CD4-positive, alpha-beta T cell treated with Interferon alpha-2 for 1 hour (primary cell): ENCODE measurements around the gene NT5C2.

Experiments
- DNase-seq, 2 donors: peaks; one replicate each; pipeline ENCODE4 v3.0.0-alpha.2; 2020 to 2022

Gene NT5C2

GRCh38 chr10:103120977-103121735, 71.9 kb downstream of the NT5C2 start:
- no peak for DNase-seq

- DNase-seq: no peak
These were observed 72.5 kb downstream of the NT5C2 start for GRCh38 chr10:103120546-103120945.

DNA sequence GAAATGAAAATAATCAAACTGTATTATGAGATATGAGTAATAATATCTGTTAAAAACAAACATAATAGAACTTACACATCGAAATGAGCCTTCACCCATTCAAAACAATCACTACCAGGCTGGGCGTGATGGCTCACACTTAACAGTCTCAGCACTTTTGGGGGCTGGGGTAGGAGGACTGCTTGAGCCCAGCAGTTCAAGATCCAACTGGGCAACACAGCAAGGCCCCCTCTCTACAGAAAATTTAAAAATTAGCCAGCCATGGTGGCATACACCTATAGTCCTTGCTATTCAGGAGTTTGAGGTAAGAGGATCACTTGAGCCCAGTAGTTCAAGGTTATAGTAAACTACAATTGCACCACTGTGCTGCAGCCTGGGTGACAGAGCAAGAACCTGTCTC, 75.8 kb downstream of the NT5C2 start:
- no peak for DNase-seq

DNA sequence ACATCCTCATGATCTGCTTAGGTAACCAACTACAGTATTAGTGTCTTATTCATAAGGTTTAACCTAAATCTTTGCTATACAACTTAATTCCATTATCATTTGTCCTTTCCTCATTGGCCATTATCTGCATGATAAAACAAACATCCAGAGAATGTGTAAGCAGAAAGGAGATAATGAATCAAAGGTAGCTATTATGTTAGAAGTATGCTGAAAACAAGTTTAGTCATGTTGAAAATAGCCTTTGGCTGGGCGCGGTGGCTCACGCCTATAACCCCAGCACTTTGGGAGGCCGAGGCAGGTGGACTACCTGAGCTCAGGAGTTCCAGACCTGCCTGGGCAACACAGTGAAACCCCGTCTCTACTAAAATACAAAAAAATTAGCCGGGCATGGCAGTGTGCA, 78.2 kb downstream of the NT5C2 start:
- DNase-seq: no peak

DNA sequence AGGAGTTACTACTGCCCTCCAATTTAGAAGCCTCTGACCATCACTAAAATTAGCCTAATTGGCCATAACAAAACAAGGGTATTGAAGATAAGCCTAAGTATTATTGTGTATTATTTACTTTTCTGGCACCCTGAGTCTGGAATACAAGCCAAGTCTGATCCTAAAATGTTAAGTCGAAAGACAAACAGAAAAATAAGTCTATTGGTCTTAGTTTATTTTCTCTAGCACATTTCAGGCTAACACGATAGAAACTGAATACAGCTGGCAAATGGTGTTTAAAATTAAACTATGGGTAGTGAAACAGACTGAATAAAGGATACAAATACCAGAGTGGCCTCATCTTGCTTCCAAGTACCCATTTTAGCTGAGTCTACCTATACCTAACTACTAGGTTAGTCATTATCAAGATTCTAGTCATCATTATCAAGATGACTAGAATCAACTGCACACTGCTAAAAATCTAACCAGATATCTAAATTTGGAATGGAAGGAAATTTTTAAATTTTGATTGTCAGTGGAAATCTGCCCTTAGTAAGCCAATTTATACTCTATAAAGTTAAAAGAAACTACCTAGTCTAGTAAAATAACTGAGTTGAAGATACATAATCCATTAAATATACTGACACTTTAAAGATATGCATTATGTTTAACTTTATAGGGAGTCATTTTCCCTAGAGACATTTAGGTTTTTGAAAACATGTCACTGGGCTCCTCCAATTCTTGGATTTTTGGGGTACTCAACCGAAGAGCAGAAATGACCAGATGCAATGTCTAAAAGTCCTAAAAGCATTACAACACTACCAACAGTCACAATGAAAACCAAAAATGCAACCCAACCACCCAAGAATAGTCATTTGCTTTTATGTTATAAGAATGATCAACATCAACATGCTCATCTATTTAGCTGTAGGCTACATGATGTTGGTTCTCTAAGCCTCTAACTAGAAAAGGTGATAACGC, 80.9 kb downstream of the NT5C2 start:
- DNase-seq: no peak

GRCh38 chr10:103111031-103111917, 81.8 kb downstream of the NT5C2 start:
- DNase-seq: no peak

- DNase-seq: no peak
These were observed 82.7 kb downstream of the NT5C2 start for GRCh38 chr10:103110407-103110806.

DNA sequence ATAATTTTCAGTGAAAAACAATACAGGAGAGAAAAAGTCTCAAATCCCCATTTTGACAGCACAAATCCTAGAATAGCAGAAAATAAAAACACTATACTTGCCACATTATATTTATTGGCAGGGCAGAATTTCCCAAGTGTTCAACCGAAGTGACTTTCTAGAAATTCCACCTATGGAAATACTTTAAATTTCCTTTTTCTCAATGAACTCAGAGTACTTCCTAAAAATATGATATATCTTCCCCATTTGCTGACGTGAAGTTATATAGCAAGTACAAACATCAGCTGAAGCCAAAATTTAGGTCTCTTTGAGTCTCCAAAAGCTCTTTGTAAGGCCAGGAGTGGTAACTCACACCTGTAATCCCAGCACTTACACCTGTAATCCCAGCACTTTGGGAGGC, 83.3 kb downstream of the NT5C2 start:
- no peak for DNase-seq

- no peak for DNase-seq
These were observed 86.5 kb downstream of the NT5C2 start for GRCh38 chr10:103106539-103106938.

DNA sequence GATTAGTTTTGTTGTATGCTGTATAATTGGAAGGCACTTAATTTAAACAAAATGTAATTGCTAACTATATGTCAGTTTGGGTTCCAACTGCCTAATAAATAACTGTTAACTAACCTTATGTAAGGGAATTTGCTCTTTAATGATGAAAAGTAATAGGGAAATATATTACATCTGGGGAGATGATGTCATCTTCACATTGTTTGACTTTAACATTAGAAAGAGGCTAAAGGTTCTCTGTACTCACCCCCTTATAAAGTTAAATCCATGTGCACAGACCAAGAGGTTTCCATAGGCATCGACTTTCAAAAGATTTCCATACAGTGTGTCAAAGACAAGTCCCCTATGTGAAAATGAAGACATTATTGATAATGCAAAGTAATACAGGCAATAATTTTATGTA, 87.6 kb downstream of the NT5C2 start:
- DNase-seq: no peak

DNA sequence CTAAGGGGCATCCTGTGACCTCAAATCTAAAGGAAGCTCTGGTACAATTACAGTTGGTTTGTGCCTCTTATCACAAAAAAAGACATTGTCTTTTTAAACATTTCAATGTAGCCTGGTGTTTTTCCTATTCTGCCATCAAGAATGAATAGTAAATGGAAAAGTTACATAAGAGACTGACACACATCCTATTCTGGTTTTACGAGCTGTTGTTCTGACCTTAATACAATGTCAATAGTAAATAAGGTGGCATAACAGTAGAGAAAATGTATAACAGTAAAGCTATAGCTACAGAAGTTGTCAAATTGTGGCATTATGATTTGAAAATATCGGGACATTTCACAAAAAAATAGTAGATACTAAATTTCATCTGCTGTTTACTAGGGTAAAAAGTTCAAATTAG, 88.4 kb downstream of the NT5C2 start:
- no peak for DNase-seq

GRCh38 chr10:103103989-103104388, 89.1 kb downstream of the NT5C2 start:
- DNase-seq: no peak

- no peak for DNase-seq
These were observed 90.9 kb downstream of the NT5C2 start for GRCh38 chr10:103102195-103102594.

DNA sequence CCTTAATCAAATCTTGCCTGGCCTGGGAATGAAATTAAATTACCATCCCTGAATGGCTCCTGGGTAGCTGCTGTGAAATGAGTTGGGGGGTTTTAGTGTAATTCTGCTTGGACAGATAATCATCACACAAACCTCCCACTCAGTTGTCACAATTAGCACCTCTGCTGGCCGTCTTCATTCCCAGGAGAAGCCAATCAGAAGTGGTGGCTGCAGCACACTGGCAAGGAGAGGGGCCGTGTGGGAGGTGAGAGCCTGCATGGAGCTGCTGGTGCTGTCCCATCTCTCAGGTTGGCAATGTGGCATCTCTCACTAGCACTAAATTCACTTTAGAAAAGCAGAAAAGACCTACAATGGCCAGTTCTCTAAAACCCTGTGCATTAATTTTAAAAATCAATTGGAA, 92.5 kb downstream of the NT5C2 start:
- DNase-seq: no peak

DNA sequence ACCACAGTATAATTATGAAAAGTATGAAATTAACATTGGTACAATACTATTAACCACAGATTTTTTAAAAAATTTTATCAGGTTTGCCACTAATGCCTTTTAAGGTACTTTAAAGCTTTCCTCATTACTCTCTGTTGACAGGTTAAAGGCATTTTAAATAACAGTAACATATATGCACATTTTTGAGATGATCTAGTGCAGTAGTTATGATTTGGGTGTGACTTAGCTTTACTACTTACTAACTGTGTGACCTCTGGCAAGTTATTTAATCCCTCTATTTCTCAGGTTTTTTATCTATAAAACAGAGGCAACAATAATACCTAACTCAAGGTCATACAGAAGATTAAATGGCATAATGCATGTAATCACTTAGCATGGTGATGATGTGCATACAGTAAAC, 94.8 kb downstream of the NT5C2 start:
- no peak for DNase-seq

- no peak for DNase-seq
These were observed 96.9 kb downstream of the NT5C2 start for GRCh38 chr10:103096130-103096529.

GRCh38 chr10:103095005-103095404, 98.1 kb downstream of the NT5C2 start:
- DNase-seq: no peak

DNA sequence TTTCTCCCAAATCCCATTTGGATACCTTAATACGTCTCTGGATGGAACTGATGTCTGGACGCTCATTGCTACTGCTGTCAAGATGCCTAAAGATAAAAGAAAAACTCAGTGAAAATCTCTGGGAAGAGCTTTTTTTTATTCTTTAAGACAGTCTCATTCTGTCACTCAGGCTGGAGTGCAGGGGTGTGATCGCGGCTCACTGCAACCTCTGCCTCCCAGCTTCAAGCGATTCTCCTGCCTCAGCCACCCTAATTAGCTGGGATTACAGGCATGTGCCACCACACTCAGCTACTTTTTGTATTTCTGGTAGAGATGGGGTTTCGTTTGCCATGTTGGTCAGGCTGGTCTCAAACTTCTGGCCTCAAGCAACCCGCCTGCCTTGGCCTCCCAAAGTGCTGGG, 102.2 kb downstream of the NT5C2 start:
- DNase-seq: no peak

- no peak for DNase-seq
These were observed 103.6 kb downstream of the NT5C2 start for GRCh38 chr10:103089493-103089892.

DNA sequence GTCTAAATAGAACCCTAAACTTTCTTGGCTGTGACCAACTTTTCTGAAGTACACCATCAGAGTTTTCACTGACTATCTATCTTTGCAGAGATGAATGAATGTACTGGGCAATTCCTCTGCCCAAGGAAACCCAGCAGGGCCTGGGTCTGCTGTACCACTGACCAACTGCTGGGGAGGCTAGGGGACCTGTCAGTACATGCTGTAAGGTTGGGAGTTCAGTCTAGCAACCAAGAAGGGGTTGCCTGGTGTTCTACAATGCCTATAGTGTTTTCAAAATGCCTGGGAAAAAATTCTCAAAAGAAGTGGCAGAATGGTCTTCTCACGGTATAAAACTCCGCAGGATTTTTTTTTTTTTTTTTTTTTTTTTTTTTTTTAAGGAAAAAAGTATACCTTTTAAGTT, 106.3 kb downstream of the NT5C2 start:
- DNase-seq: no peak

- no peak for DNase-seq
These were observed 106.8 kb downstream of the NT5C2 start for GRCh38 chr10:103086261-103086660.

DNA sequence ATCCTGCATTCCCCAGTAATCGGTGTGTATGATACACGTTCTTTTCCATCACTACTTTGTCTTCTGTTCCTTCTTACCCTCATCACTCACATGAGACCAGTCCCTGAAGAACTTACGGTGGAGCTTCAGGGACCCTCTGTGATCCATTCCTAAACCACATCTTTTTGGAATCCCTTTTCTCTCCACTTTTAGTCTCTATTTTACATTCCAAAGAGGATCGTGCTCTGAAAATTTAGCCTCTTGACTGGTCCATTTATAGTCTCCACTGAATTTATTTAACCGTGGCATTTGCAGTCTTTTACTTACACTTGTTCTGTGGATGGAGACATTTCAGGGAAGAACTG, 109.1 kb downstream of the NT5C2 start:
- DNase-seq: no peak

GRCh38 chr10:103083266-103083976, 109.7 kb downstream of the NT5C2 start:
- no peak for DNase-seq
